Gastroesophageal sphincter (tissue), 4 donors: ENCODE data around the gene IPO11. TPM values are rescaled to one million over a fixed set of nuclear protein-coding genes. Genes with fewer than 3 reads are reported as not detected.
"Not testable (repeated sequence)": the region's sequence is repeated elsewhere in the genome, so short reads cannot be mapped to it uniquely, and the experiment has no call there.

Experiments used
- ATAC-seq: fragments of 150-250 bp; one replicate; pipeline ENCODE4 v1.9.1; 2016; ENCODE audit warnings: mild to moderate bottlenecking, moderate library complexity
- H3K27ac ChIP-seq, 4 donors: fragments of 200-600 bp; sonication (generic) in 3 of 4; 1 replicate in 3 of 4; 2 replicates in 1 of 4; pipeline ENCODE4 v1.5.1; 2016 to 2019
- H3K27me3 ChIP-seq: fragments of 200-600 bp; sonication (generic); one replicate; pipeline ENCODE4 v1.5.1; 2019
- H3K36me3 ChIP-seq, 2 donors: fragments of 200-600 bp; sonication (generic); one replicate each; pipeline ENCODE4 v1.5.1; 2019; ENCODE audit warnings: control low read depth in 1 of 2
- H3K4me1 ChIP-seq, 3 donors: fragments of 200-600 bp; sonication (generic); 1 replicate in 2 of 3; 2 replicates in 1 of 3; pipeline ENCODE4 v1.5.1; 2016 to 2019; ENCODE audit warnings: control low read depth in 2 of 3
- H3K4me3 ChIP-seq, 2 donors: fragments of 200-600 bp; sonication (generic); one replicate each; pipeline ENCODE4 v1.5.1; 2019; ENCODE audit warnings: mild to moderate bottlenecking in 1 of 2, moderate library complexity in 1 of 2
- H3K9me3 ChIP-seq, 3 donors: fragments of 200-600 bp; sonication (generic); one replicate each; pipeline ENCODE4 v1.5.1; 2017 to 2019; ENCODE audit warnings: control low read depth in 2 of 3
- EP300 ChIP-seq: sonication (generic); formaldehyde crosslinking; IDR thresholded peaks from one replicate; pipeline ENCODE4 v1.6.1; 2017; ENCODE audit warnings: antibody characterized with exemption, mild to moderate bottlenecking
- POLR2A ChIP-seq, 2 donors: fragments of 450-650 bp; IDR thresholded peaks; one replicate each; pipeline ENCODE4 v1.6.1; 2017; ENCODE audit warnings: antibody characterized with exemption in 2 of 2, mild to moderate bottlenecking in 2 of 2, moderate library complexity in 1 of 2
- POLR2AphosphoS5 ChIP-seq: sonication (generic); formaldehyde crosslinking; IDR thresholded peaks from one replicate; pipeline ENCODE4 v1.6.1; 2017; ENCODE audit warnings: antibody characterized with exemption
- WGBS, 2 donors: methylation state at CpG; one replicate each; pipeline ENCODE4 v1.1.5; 2018; ENCODE audit warnings: low coverage in 1 of 2; 5-methylcytosine and 5-hydroxymethylcytosine counted together
- total RNA-seq, 4 donors: library from RNA; depleted of rRNA; stranded (reverse); fragments of >200 nt; gene quantifications; one replicate each; pipeline ENCODE4 v1.1.0, GENCODE V29; 2016
- TF ChIP-seq, protein P1 (sequence below), 4 experiments: fragments of 200-600 bp in 2 of 4; fragments of 450-650 bp in 2 of 4; sonication (generic) in 1 of 4; IDR thresholded peaks; one replicate each; pipeline ENCODE4 v1.5.1; 2017 to 2019; ENCODE audit warnings: antibody characterized with exemption in 4 of 4, mild to moderate bottlenecking in 2 of 4, moderate library complexity in 2 of 4

The IPO11 gene
- total RNA-seq, 4 donors from 2014 or later = 15.8 to 25.1 (median 17.2) TPM

GRCh38 chr5:62509806-62510205, 97.2 kb downstream of the IPO11 start:
- H3K36me3 ChIP-seq = peaks cover under 1 to 46% of the 10 kb centered on the region in 2 donors
- no peaks in the 10 kb centered on the region for H3K27me3 ChIP-seq
- no peak overlapping the region for H3K4me3 ChIP-seq
- WGBS, 2 donors = 60 to 100% methylated on average over 1 of the region's 1 CpG
- H3K27ac ChIP-seq = no peak overlapping the region
- no peaks in the 10 kb centered on the region for H3K9me3 ChIP-seq
- H3K4me1 ChIP-seq = no peaks in the 10 kb centered on the region
- TF ChIP-seq POLR2AphosphoS5 (no peak), POLR2A (IDR thresholded peaks at IDR 0.05) (no peak), EP300 (no peak)
- TF ChIP-seq, protein P1, sequence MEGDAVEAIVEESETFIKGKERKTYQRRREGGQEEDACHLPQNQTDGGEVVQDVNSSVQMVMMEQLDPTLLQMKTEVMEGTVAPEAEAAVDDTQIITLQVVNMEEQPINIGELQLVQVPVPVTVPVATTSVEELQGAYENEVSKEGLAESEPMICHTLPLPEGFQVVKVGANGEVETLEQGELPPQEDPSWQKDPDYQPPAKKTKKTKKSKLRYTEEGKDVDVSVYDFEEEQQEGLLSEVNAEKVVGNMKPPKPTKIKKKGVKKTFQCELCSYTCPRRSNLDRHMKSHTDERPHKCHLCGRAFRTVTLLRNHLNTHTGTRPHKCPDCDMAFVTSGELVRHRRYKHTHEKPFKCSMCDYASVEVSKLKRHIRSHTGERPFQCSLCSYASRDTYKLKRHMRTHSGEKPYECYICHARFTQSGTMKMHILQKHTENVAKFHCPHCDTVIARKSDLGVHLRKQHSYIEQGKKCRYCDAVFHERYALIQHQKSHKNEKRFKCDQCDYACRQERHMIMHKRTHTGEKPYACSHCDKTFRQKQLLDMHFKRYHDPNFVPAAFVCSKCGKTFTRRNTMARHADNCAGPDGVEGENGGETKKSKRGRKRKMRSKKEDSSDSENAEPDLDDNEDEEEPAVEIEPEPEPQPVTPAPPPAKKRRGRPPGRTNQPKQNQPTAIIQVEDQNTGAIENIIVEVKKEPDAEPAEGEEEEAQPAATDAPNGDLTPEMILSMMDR (IDR thresholded peaks at IDR 0.05) = no peak
- no peak for ATAC-seq

DNA sequence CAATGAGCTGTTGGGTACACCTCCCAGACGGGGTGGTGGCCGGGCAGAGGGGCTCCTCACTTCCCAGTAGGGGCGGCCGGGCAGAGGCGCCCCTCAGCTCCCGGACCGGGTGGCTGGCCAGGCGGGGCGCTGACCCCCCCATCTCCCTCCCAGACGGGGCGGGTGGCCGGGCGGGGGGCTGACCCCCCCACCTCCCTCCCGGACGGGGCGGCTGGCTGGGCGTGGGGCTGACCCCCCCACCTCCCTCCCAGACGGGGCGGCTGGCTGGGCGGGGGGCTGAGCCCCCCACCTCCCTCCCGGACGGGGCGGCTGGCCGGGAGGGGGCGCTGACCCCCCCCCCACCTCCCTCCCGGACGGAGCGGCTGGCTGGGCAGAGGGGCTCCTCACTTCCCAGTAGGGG, 100.5 kb downstream of the IPO11 start:
- not testable (repeated sequence) for H3K27ac ChIP-seq, H3K9me3 ChIP-seq, H3K4me1 ChIP-seq, H3K27me3 ChIP-seq, H3K4me3 ChIP-seq, ATAC-seq
- no CpG with 5 or more reads among the region's 28 CpGs for WGBS, 2 donors
- H3K36me3 ChIP-seq = peaks cover 3 to 41% of the 10 kb centered on the region in 2 donors

DNA sequence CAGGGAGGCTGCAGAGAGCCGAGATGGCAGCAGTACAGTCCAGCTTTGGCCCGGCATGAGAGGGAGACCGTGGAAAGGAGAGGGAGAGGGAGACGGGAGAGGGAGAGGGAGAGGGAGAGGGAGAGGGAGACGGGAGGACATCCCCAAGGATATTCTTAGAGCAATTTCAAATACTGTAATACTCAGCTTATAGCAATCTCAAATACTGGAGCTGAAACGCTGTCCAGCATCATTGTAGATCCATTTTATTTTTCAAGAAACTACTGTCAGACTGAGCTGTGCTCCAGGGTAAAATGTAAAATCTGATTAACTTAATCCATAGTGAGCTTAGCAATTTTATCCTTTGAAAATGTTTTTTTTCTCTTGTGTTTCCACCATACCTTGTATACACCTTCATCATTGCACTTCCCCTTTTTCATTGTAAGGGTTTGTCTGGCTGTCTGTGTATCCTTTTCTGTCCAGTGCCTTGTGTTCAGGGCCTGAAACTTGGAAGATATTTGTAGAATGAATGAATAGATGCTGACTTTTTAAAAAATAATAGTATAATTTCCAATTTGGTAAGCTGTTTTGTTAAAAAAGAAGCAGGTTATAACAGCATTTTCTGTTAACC, 102.1 kb downstream of the IPO11 start:
- no peaks in the 10 kb centered on the region for H3K4me1 ChIP-seq
- H3K36me3 ChIP-seq = peaks cover 3 to 37% of the 10 kb centered on the region in 2 donors
- 44 to 58% methylated on average over 2 to 3 of the region's 6 CpGs for WGBS, 2 donors
- H3K9me3 ChIP-seq = no peaks in the 10 kb centered on the region
- ATAC-seq = no peak
- no peak overlapping the region for H3K4me3 ChIP-seq
- H3K27ac ChIP-seq = no peak overlapping the region
- no peaks in the 10 kb centered on the region for H3K27me3 ChIP-seq
- TF ChIP-seq POLR2AphosphoS5 (no peak), EP300 (no peak), POLR2A (IDR thresholded peaks at IDR 0.05) (no peak)
- TF ChIP-seq, protein P1 (IDR thresholded peaks at IDR 0.05) = no peak

- H3K36me3 ChIP-seq = peaks cover 0 to 42% of the 10 kb centered on the region in 2 donors
- H3K9me3 ChIP-seq, ATAC-seq, H3K4me1 ChIP-seq, H3K27ac ChIP-seq, H3K27me3 ChIP-seq, H3K4me3 ChIP-seq: not testable (repeated sequence)
- 89 to 91% methylated on average over 1 of the region's 1 CpG for WGBS, 2 donors
Measured at GRCh38 chr5:62520812-62521211, 108.2 kb downstream of the IPO11 start.

DNA sequence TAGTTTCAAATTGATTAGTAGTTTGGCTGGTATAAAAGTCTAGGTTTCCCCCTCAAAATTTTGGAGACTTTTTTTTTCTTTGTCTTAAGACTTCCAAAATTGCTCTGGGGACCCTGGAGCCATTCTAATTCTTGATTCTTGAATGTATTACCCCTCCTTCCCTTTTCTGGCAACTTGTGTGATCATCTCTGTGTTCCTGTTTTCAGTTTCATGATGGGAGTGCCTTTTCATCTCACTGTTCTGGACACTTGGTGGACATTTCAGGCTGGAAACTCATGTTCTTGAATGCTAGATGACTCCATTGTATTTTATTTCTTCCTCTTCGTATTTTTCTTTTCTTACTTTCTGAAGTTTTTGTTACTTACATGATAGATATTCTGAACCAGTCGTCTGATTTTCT, 108.8 kb downstream of the IPO11 start:
- peaks cover 0 to 41% of the 10 kb centered on the region in 2 donors for H3K36me3 ChIP-seq
- WGBS, 2 donors = 65% methylated on average over 2 of the region's 2 CpGs; no CpG with 5 or more reads in 1 of the 2 donors
- TF ChIP-seq POLR2AphosphoS5 (no peak), POLR2A (IDR thresholded peaks at IDR 0.05) (no peak), EP300 (no peak)
- TF ChIP-seq, protein P1 (IDR thresholded peaks at IDR 0.05) = no peak
- H3K4me1 ChIP-seq = no peaks in the 10 kb centered on the region
- H3K27me3 ChIP-seq = no peaks in the 10 kb centered on the region
- no peak overlapping the region for H3K27ac ChIP-seq
- no peak for ATAC-seq
- no peak overlapping the region for H3K4me3 ChIP-seq
- no peaks in the 10 kb centered on the region for H3K9me3 ChIP-seq

- peaks cover 0 to 34% of the 10 kb centered on the region in 2 donors for H3K36me3 ChIP-seq
- TF ChIP-seq POLR2AphosphoS5 = no peak
- no peak for TF ChIP-seq POLR2A (IDR thresholded peaks at IDR 0.05)
- no peak for TF ChIP-seq EP300
- TF ChIP-seq, protein P1 (IDR thresholded peaks at IDR 0.05) = no peak
- no peaks in the 10 kb centered on the region for H3K9me3 ChIP-seq
- no peaks in the 10 kb centered on the region for H3K27me3 ChIP-seq
- H3K27ac ChIP-seq = no peak overlapping the region
- H3K4me1 ChIP-seq = no peaks in the 10 kb centered on the region
- H3K4me3 ChIP-seq = no peak overlapping the region
- no peak for ATAC-seq
- 100% methylated on average over 1 of the region's 1 CpG for WGBS, 2 donors
Measured at GRCh38 chr5:62522811-62523210, 110.2 kb downstream of the IPO11 start.
